NB4 (cell line): ENCODE measurements around the gene SEC16A.

Source experiments
- DNase-seq: peaks from one replicate; pipeline ENCODE4 v3.0.0; 2010; ENCODE audit warnings: low read depth
- H3K4me3 ChIP-seq: one replicate; pipeline ENCODE4 v1.5.1; 2011; ENCODE audit warnings: mild to moderate bottlenecking, low read depth, low read length, moderate library complexity
- MYC ChIP-seq: IDR thresholded peaks from 2 replicates; pipeline ENCODE4 v1.6.1; 2011; ENCODE audit warnings: low read depth, low read length
- POLR2A ChIP-seq: IDR thresholded peaks from 2 replicates; pipeline ENCODE4 v1.6.1; 2011; ENCODE audit warnings: mild to moderate bottlenecking; ENCODE audit not compliant: insufficient read length; ENCODE audit errors: extremely low read depth
- TF ChIP-seq, protein P1 (sequence below): IDR thresholded peaks from one replicate; pipeline ENCODE4 v1.5.1; 2012; ENCODE audit warnings: low read depth, low read length
- TF ChIP-seq, protein P2 (sequence below): IDR thresholded peaks from 2 replicates; pipeline ENCODE4 v1.6.1; 2011; ENCODE audit warnings: low read depth, low read length

Gene SEC16A

DNA sequence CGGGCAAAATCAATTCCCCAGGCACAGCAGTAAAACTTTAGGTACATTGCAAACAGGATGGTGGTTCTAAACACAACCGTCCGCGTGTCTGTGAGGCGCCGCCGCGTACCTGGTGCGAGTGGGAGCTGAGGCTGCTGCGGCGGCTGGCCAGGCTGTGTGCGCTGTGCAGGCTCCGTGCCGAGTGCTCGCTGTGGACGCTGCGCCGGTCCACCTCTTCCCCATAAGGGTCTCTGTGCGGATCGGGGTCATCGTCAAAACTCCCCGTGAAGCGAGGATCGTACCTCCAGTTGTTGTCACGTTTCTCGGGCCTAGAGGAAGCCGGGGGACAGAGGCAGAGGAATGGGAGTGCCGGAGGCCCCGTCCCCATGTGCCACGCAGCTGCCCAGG, 16.7 kb downstream of the SEC16A start:
- no peak for DNase-seq
- no peak for TF ChIP-seq MYC
- TF ChIP-seq, protein P1, sequence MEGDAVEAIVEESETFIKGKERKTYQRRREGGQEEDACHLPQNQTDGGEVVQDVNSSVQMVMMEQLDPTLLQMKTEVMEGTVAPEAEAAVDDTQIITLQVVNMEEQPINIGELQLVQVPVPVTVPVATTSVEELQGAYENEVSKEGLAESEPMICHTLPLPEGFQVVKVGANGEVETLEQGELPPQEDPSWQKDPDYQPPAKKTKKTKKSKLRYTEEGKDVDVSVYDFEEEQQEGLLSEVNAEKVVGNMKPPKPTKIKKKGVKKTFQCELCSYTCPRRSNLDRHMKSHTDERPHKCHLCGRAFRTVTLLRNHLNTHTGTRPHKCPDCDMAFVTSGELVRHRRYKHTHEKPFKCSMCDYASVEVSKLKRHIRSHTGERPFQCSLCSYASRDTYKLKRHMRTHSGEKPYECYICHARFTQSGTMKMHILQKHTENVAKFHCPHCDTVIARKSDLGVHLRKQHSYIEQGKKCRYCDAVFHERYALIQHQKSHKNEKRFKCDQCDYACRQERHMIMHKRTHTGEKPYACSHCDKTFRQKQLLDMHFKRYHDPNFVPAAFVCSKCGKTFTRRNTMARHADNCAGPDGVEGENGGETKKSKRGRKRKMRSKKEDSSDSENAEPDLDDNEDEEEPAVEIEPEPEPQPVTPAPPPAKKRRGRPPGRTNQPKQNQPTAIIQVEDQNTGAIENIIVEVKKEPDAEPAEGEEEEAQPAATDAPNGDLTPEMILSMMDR = no peak
- H3K4me3 ChIP-seq = no peak overlapping the region

GRCh38 chr9:136465500-136466154, 17.2 kb downstream of the SEC16A start:
- no peak for DNase-seq
- TF ChIP-seq, protein P2, sequence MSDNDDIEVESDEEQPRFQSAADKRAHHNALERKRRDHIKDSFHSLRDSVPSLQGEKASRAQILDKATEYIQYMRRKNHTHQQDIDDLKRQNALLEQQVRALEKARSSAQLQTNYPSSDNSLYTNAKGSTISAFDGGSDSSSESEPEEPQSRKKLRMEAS = no peak
- TF ChIP-seq MYC = no peak
- TF ChIP-seq, protein P1 = no peak
- TF ChIP-seq POLR2A = no peak

GRCh38 chr9:136464241-136464640, 18.6 kb downstream of the SEC16A start:
- H3K4me3 ChIP-seq = no peak overlapping the region
- TF ChIP-seq MYC (no peak), POLR2A (no peak)
- TF ChIP-seq, protein P2 = no peak
- TF ChIP-seq, protein P1 = no peak
- DNase-seq = no peak

More at GRCh38 chr9:136465500-136466154, 17.2 kb downstream of the SEC16A start:
- H3K4me3 ChIP-seq = no peak overlapping the region

DNA sequence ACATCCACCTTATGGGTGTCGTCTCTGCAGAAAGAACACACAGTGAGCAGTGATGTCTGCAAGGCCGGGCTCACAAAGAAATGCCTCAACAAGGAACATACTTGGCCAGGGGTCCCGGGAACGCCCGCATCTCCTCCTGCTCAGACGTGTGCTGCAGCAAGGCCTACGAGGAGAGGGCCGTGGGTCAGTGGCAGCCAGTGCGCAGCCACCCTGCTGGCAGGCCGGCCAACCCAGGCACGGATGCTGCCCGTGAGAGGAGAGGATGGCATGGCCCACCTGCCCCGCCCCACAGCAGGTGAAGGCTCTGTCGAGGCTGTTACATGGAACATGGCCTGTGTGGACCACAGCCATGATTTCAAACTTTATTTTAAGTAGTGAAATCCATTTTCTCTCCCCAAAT, 19.3 kb downstream of the SEC16A start:
- TF ChIP-seq, protein P1 = no peak
- TF ChIP-seq MYC (no peak), POLR2A (no peak)
- TF ChIP-seq, protein P2 = no peak
- DNase-seq = no peak
- no peak overlapping the region for H3K4me3 ChIP-seq

GRCh38 chr9:136462664-136463063, 20.2 kb downstream of the SEC16A start:
- no peak for DNase-seq
- TF ChIP-seq, protein P1 = no peak
- TF ChIP-seq POLR2A (no peak), MYC (no peak)
- no peak overlapping the region for H3K4me3 ChIP-seq

DNA sequence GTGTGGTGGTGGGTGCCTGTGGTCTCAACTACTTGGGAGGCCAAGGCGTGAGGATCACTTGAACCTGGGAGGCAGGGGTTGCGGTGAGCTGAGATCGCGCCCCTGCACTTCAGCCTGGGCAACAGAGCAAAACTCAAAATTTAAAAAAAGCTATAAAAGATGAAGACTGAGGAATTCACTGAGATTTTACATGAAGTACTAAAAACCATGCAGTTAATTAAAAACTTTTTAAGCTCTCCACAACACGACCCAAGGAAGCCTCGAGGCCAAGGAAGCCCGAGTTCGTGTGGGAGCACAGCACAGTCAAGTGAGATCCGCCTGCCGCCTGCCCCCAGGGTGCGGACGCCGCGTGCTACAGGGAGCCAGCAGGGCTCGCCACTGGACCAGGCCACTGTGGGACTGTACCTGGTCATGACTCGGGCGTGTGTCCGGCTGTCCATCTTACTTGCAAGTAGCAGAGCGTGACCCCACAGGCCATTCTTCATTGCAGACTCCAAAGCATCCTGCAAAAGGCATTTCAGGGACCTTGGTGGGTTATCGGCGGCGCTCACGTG, 22.0 kb downstream of the SEC16A start:
- no peak overlapping the region for H3K4me3 ChIP-seq
- TF ChIP-seq MYC (no peak), POLR2A (no peak)
- TF ChIP-seq, protein P1 = no peak
- TF ChIP-seq, protein P2 = no peak
- no peak for DNase-seq
